WERI-Rb-1 (cell line): Measurements from ENCODE around the gene CCM2.
A peak's percentile ranks its signal among the peaks of the same experiment; 100 is the strongest.

Source experiments
- DNase-seq: peaks from one replicate; pipeline ENCODE4 v3.0.0-alpha.2; 2020
- H3K27ac ChIP-seq: fragments of 250-450 bp; sonication (Bioruptor Pico); 2 replicates; pipeline ENCODE4 v1.5.1; 2020; ENCODE audit warnings: mild to moderate bottlenecking, moderate library complexity
- H3K27me3 ChIP-seq: fragments of 250-450 bp; sonication (Bioruptor Pico); 2 replicates; pipeline ENCODE4 v1.5.1; 2021; ENCODE audit warnings: mild to moderate bottlenecking, low read depth, moderate library complexity; ENCODE audit not compliant: insufficient read depth, severe bottlenecking
- H3K36me3 ChIP-seq: fragments of 250-450 bp; sonication (Bioruptor Pico); 2 replicates; pipeline ENCODE4 v1.5.1; 2020; ENCODE audit warnings: mild to moderate bottlenecking, moderate library complexity
- H3K4me3 ChIP-seq: 2 replicates; pipeline ENCODE4 v1.5.1; 2011; ENCODE audit warnings: low read depth, mild to moderate bottlenecking, control low read depth, low read length
- H3K9me3 ChIP-seq: fragments of 250-450 bp; sonication (Bioruptor Pico); 2 replicates; pipeline ENCODE4 v1.5.1; 2021; ENCODE audit warnings: mild to moderate bottlenecking, moderate library complexity; ENCODE audit not compliant: severe bottlenecking
- TF ChIP-seq, protein P1 (sequence below): IDR thresholded peaks from 2 replicates; pipeline ENCODE4 v1.5.1; 2011; ENCODE audit warnings: low read depth, mild to moderate bottlenecking, control low read depth, inconsistent platforms, low read length

Gene CCM2

DNA sequence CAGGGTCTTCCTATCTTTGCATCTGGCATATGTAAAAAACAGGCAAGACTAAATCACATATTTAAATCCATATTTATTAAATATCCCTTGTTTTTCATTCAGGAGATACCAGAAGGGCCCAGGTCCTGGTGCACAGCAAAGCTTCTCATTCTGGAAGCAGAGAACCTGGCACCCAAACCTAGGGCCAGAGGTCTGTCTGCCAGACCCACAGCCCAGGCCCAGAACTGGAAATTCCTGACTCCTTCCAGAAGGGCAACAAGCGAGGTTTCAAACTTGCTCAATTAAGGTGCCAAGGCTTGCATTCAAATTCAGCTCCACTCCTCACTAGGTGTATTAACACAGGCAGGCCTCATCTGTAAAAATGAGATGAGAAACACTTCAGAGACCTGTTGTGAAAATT is 17.0 kb upstream of the CCM2 start:
- TF ChIP-seq, protein P1, sequence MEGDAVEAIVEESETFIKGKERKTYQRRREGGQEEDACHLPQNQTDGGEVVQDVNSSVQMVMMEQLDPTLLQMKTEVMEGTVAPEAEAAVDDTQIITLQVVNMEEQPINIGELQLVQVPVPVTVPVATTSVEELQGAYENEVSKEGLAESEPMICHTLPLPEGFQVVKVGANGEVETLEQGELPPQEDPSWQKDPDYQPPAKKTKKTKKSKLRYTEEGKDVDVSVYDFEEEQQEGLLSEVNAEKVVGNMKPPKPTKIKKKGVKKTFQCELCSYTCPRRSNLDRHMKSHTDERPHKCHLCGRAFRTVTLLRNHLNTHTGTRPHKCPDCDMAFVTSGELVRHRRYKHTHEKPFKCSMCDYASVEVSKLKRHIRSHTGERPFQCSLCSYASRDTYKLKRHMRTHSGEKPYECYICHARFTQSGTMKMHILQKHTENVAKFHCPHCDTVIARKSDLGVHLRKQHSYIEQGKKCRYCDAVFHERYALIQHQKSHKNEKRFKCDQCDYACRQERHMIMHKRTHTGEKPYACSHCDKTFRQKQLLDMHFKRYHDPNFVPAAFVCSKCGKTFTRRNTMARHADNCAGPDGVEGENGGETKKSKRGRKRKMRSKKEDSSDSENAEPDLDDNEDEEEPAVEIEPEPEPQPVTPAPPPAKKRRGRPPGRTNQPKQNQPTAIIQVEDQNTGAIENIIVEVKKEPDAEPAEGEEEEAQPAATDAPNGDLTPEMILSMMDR, result no peak
- Histone ChIP-seq H3K27ac (no peak overlapping the region), H3K9me3 (no peaks in the 10 kb centered on the region), H3K4me3 (no peak overlapping the region), H3K36me3 (peaks cover 66% of the 10 kb centered on the region), H3K27me3 (no peaks in the 10 kb centered on the region)
- DNase-seq, result no peak

DNA sequence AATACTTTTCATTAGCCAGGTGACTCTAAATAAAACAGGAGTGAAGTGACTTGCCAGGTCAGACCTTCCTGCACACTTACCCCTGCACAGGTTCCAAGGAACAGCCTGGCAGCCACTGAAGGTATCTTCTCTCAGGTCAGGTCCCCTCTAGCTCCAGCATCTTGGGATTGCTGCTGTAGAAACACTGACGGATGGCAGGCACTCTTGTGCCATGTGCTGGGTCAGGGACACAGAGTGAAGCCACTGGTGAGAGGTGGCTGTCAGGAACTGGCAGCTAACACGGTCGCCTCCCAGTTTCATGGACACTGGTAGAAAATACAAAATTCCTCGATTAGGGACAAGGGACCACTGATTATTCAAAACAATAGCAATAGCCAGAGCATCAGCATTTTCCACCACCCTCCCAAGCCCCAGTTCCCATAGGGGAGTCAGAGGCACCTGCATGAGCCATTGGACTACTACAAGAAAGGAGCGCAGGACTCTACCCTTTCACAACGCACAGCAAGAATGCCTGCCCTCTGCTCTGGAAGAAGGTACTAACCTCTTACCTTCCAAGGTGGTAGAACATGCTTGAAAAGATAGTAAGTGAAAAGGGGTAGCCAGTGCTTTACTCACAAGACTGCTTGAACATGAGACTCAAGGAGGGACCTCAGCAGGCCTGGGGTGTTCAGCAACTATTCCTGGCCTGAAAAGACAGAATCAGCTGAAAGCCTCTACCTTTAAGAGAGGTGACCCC is 16.1 kb upstream of the CCM2 start:
- TF ChIP-seq, protein P1, result no peak
- H3K4me3 ChIP-seq, result no peak overlapping the region
- no peaks in the 10 kb centered on the region for H3K9me3 ChIP-seq
- H3K27me3 ChIP-seq, result no peaks in the 10 kb centered on the region
- H3K36me3 ChIP-seq, result peaks cover 63% of the 10 kb centered on the region
- DNase-seq, result no peak
- no peak overlapping the region for H3K27ac ChIP-seq

DNA sequence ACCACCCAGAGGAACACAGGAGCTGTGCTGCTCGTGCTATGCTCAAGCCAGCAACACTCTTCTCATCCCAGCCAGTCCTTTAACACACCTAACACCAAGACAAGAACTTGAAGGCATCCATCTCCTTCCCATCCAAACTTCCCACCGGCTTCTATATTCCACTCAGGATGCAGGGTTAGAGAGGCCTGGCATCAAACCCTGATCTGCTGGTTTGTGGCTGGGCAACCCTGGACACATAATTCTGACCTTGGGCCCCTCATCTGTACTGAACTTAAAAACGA is 15.6 kb upstream of the CCM2 start:
- H3K36me3 ChIP-seq, result peaks cover 63% of the 10 kb centered on the region
- no peak overlapping the region for H3K4me3 ChIP-seq

DNA sequence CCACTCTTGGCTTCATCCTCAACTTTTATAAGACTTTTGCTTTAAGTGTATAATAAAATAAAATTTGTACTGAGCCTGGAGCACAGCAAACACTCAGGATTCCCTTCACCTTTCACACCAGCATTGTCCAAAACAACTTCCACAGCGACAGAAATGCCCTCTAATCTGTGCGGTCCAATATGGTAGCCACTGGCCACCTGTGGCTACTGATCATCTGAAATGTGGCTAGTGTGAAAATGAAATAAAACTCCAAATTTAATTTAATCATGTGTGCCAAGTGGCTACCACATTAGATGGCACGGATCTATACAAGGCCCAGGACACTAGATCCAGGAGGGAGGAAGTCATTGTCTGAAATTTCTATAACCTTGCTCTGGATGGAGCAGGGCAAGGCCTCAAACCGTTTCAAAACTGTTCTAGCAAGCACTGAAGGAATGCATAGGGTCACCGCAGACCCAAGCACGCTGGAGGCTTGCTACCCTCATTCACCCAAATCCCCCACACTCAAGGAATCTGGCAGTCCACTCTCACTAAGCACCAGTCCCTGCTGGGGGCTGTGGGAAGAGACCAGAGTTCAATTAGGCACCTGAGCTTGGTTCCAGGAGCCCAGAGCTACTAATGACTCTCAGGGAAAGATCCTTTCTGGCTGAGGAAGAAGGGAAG is 14.8 kb upstream of the CCM2 start:
- TF ChIP-seq, protein P1, result no peak
- peaks cover 60% of the 10 kb centered on the region for H3K36me3 ChIP-seq
- H3K27me3 ChIP-seq, result no peaks in the 10 kb centered on the region
- H3K9me3 ChIP-seq, result no peaks in the 10 kb centered on the region
- DNase-seq, result no peak
- H3K4me3 ChIP-seq, result peak overlapping the region; percentile 77
- peak overlapping the region; percentile 88; the same call in 1 of the 2 replicates for H3K27ac ChIP-seq

More for the DNA sequence above, 15.6 kb upstream of the CCM2 start:
- Histone ChIP-seq H3K27ac (no peak overlapping the region), H3K9me3 (no peaks in the 10 kb centered on the region), H3K27me3 (no peaks in the 10 kb centered on the region)
- TF ChIP-seq, protein P1, result no peak
- no peak for DNase-seq

DNA sequence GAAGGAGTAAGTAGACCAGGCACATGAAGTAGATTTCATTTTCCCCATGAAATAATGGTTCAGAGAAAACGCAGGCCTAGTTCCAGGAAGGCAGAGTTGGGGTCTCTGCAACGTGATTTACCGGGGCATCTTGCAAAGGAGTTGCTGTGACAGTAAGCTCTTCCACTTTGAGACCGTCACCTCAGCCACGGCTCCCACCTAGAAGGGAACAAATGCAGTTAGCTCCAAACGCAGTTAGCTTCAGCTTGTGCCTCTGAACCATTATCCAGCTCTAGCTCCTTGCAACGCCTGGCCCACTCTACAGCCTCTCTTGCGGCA is 14.1 kb upstream of the CCM2 start:
- H3K27me3 ChIP-seq, result no peaks in the 10 kb centered on the region
- TF ChIP-seq, protein P1, result no peak
- DNase-seq, result no peak
- peak overlapping the region; percentile 77 for H3K4me3 ChIP-seq
- peaks cover 53% of the 10 kb centered on the region for H3K36me3 ChIP-seq
- H3K27ac ChIP-seq, result peak overlapping the region; percentile 88
- no peaks in the 10 kb centered on the region for H3K9me3 ChIP-seq
